Right lobe of liver (tissue), 4 donors: ENCODE measurements around the gene IL5.

Experiments
- CTCF ChIP-seq, 4 donors: fragments of 200-600 bp in 3 of 4; fragments of 450-650 bp in 1 of 4; IDR thresholded peaks; one replicate each; pipeline versions ENCODE4 v1.5.1 to v1.8.0; 2016 to 2022; ENCODE audit warnings: antibody characterized with exemption in 4 of 4, mild to moderate bottlenecking in 2 of 4
- POLR2A ChIP-seq: fragments of 450-650 bp; IDR thresholded peaks from one replicate; pipeline ENCODE4 v1.6.1; 2017; ENCODE audit warnings: antibody characterized with exemption, mild to moderate bottlenecking
- donor health status: DM: no; HTN: no; CAD: no.
- donor health status: DM: no; HTN: no; CAD: no.
- donor health status: DM: no; HTN: yes; CAD: no.

- TF ChIP-seq CTCF (IDR thresholded peaks at IDR 0.05) (no peak), POLR2A (no peak)
Measured at GRCh38 chr5:132566657-132567056, 23.3 kb upstream of the IL5 start.
